C4-2B (cell line): ENCODE results near the gene ZBTB11.

Source experiments
- CTCF ChIP-seq: fragments of 450-650 bp; conservative IDR thresholded peaks from 2 replicates; pipeline ENCODE4 v1.5.1; 2017; ENCODE audit warnings: mild to moderate bottlenecking
- ZFX ChIP-seq: fragments of 450-650 bp; IDR thresholded peaks from 2 replicates; pipeline ENCODE4 v1.6.1; 2017

- TF ChIP-seq CTCF (no peak), ZFX (no peak)
Observed at GRCh38 chr3:101632586-101632985, 44.3 kb downstream of the ZBTB11 start.
